GM23338 (cell line): ENCODE results near the gene C1QTNF7. TPM values are rescaled to one million over a fixed set of nuclear protein-coding genes. Genes with fewer than 3 reads are reported as not detected.

Source experiments
- ATAC-seq: fragments of 200-7000 bp; cut with Tn5 transposase; 3 replicates; pipeline ENCODE4 v1.9.1; 2020
- DNase-seq: peaks from one replicate; pipeline ENCODE4 v3.0.0-alpha.2; 2015; ENCODE audit warnings: low spot score
- H2AFZ ChIP-seq: fragments of 200-600 bp; sonication (generic); 2 replicates; pipeline ENCODE4 v1.8.0; 2016; ENCODE audit warnings: antibody characterized with exemption, mild to moderate bottlenecking, moderate library complexity
- H3F3A ChIP-seq: fragments of 200-600 bp; sonication (generic); replicated peaks from 2 replicates; pipeline ENCODE4 v1.8.0; 2017; ENCODE audit warnings: antibody characterized with exemption, mixed run types, low read depth
- H3K27ac ChIP-seq: fragments of 200-600 bp; sonication (generic); 2 replicates; pipeline ENCODE4 v1.6.1; 2016; ENCODE audit warnings: low read depth
- H3K27me3 ChIP-seq: fragments of 200-600 bp; sonication (generic); 2 replicates; pipeline ENCODE4 v1.8.0; 2016; ENCODE audit warnings: mild to moderate bottlenecking, mixed run types, moderate library complexity; ENCODE audit not compliant: insufficient read depth
- H3K36me3 ChIP-seq: fragments of 200-600 bp; sonication (generic); 2 replicates; pipeline ENCODE4 v1.8.0; 2016; ENCODE audit warnings: mild to moderate bottlenecking; ENCODE audit not compliant: insufficient read depth
- H3K4me1 ChIP-seq: fragments of 200-600 bp; sonication (generic); 2 replicates; pipeline ENCODE4 v1.8.0; 2016; ENCODE audit warnings: mild to moderate bottlenecking, moderate library complexity; ENCODE audit not compliant: insufficient read depth
- H3K4me2 ChIP-seq: fragments of 200-600 bp; sonication (generic); 2 replicates; pipeline ENCODE4 v1.7.1; 2017; ENCODE audit warnings: mixed run types
- H3K4me3 ChIP-seq: fragments of 200-600 bp; sonication (generic); 2 replicates; pipeline ENCODE4 v1.6.1; 2016; ENCODE audit warnings: mixed run types
- H3K79me2 ChIP-seq: fragments of 200-600 bp; sonication (generic); replicated peaks from 2 replicates; pipeline ENCODE4 v1.8.0; 2017; ENCODE audit warnings: mild to moderate bottlenecking; ENCODE audit not compliant: insufficient read depth
- H3K9me2 ChIP-seq: fragments of 200-600 bp; sonication (generic); 2 replicates; pipeline ENCODE4 v1.8.0; 2017; ENCODE audit not compliant: insufficient read depth
- H4K20me1 ChIP-seq: fragments of 200-600 bp; sonication (generic); replicated peaks from 2 replicates; pipeline ENCODE4 v1.8.0; 2017; ENCODE audit warnings: mild to moderate bottlenecking; ENCODE audit not compliant: insufficient read depth
- H3K27ac Mint-ChIP-seq: 2 replicates; pipeline ENCODE4 v1.8.0; 2020; ENCODE audit warnings: inconsistent platforms, mild to moderate bottlenecking, moderate library complexity, mixed read lengths
- H3K27me3 Mint-ChIP-seq: 3 replicates; pipeline ENCODE4 v1.8.0; 2022; ENCODE audit warnings: low read depth, mild to moderate bottlenecking, moderate library complexity, mixed read lengths, inconsistent platforms; ENCODE audit not compliant: insufficient read depth, poor library complexity
- H3K36me3 Mint-ChIP-seq: 3 replicates; pipeline ENCODE4 v1.8.0; 2021; ENCODE audit warnings: low read depth, mild to moderate bottlenecking, inconsistent platforms, moderate library complexity, mixed read lengths
- H3K4me1 Mint-ChIP-seq: 3 replicates; pipeline ENCODE4 v1.8.0; 2020; ENCODE audit warnings: mild to moderate bottlenecking, inconsistent platforms, mixed read lengths
- H3K4me3 Mint-ChIP-seq: 3 replicates; pipeline ENCODE4 v1.8.0; 2021; ENCODE audit warnings: moderate library complexity, mild to moderate bottlenecking, inconsistent platforms, mixed read lengths
- H3K9me3 Mint-ChIP-seq: 3 replicates; pipeline ENCODE4 v1.8.0; 2020; ENCODE audit warnings: moderate library complexity, mild to moderate bottlenecking, inconsistent platforms, mixed read lengths
- CREB1 ChIP-seq: fragments of 250-450 bp; sonication (Bioruptor Pico); IDR thresholded peaks from 2 replicates; pipeline ENCODE4 v1.5.0; 2020; ENCODE audit warnings: low read depth, mild to moderate bottlenecking, moderate library complexity
- EZH2 ChIP-seq: fragments of 200-600 bp; sonication (generic); IDR thresholded peaks from one replicate; pipeline ENCODE4 v1.8.0; 2017; ENCODE audit warnings: antibody characterized with exemption, mild to moderate bottlenecking, low read depth; ENCODE audit not compliant: unreplicated experiment
- EZH2phosphoT487 ChIP-seq: fragments of 200-600 bp; sonication (generic); IDR thresholded peaks from one replicate; pipeline ENCODE4 v1.8.1; 2018; ENCODE audit warnings: antibody characterized with exemption; ENCODE audit not compliant: unreplicated experiment
- JUNB ChIP-seq: IDR thresholded peaks from one replicate; pipeline ENCODE4 v1.6.1; 2016; ENCODE audit warnings: antibody characterized with exemption; ENCODE audit not compliant: unreplicated experiment
- NANOG ChIP-seq: IDR thresholded peaks from 2 replicates; pipeline ENCODE4 v1.6.1; 2016; ENCODE audit warnings: antibody characterized with exemption, borderline replicate concordance
- POLR2AphosphoS5 ChIP-seq: IDR thresholded peaks from 2 replicates; pipeline ENCODE4 v1.6.1; 2016; ENCODE audit warnings: antibody characterized with exemption, low read depth
- REST ChIP-seq: IDR thresholded peaks from one replicate; pipeline ENCODE4 v1.6.1; 2018; ENCODE audit warnings: antibody characterized with exemption; ENCODE audit not compliant: unreplicated experiment
- STAT1 ChIP-seq: IDR thresholded peaks from one replicate; pipeline ENCODE4 v1.6.1; 2016; ENCODE audit warnings: antibody characterized with exemption; ENCODE audit not compliant: unreplicated experiment
- ZNF114 ChIP-seq: fragments of 250-450 bp; sonication (Bioruptor Pico); IDR thresholded peaks from 2 replicates; pipeline ENCODE4 v1.5.0; 2020; ENCODE audit warnings: mild to moderate bottlenecking, moderate library complexity
- ZNF331 ChIP-seq: fragments of 250-450 bp; sonication (Bioruptor Pico); IDR thresholded peaks from 2 replicates; pipeline ENCODE4 v1.5.0; 2020; ENCODE audit warnings: low read depth, mild to moderate bottlenecking, moderate library complexity
- ZNF462 ChIP-seq: fragments of 250-450 bp; sonication (Bioruptor Pico); IDR thresholded peaks from 2 replicates; pipeline ENCODE4 v1.5.0; 2020; ENCODE audit warnings: mild to moderate bottlenecking, moderate library complexity
- polyA plus RNA-seq: library from polyadenylated mRNA; unstranded; fragments of >200 nt; fragmentation: Nextera tagmentation; extraction: Ambion mirVana; gene quantifications from 2 replicates; pipeline ENCODE4 v1.2.1, GENCODE V29; 2016
- total RNA-seq: library from RNA; depleted of rRNA; stranded (reverse); fragments of >200 nt; shearing (Covaris generic); gene quantifications from 2 replicates; pipeline ENCODE4 v1.2.3, GENCODE V29; 2014
- TF ChIP-seq, protein P1 (sequence below): IDR thresholded peaks from 2 replicates; pipeline ENCODE4 v1.6.1; 2016; ENCODE audit warnings: antibody characterized with exemption
- TF ChIP-seq, protein P2 (sequence below), 2 experiments: fragments of 200-600 bp in 1 of 2; sonication (generic) in 1 of 2; conservative IDR thresholded peaks; 2 replicates each; pipeline versions ENCODE4 v1.5.1 to v1.6.1; 2016 to 2017; ENCODE audit warnings: antibody characterized with exemption in 2 of 2, low read depth in 2 of 2, mild to moderate bottlenecking in 2 of 2, moderate library complexity in 1 of 2

Gene C1QTNF7
- total and polyA plus RNA-seq, 2 experiments from 2014 or later, result not detected

- DNase-seq (no peak), ATAC-seq (no peak)
- Histone ChIP-seq H3K4me3 (no peak overlapping the region), H3K9me2 (peaks cover 15% of the 10 kb centered on the region), H3K36me3 (no peaks in the 10 kb centered on the region), H3F3A (no peaks in the 10 kb centered on the region), H2AFZ (no peak overlapping the region), H3K27ac (no peak overlapping the region), H4K20me1 (no peaks in the 10 kb centered on the region), H3K4me1 (peaks cover 31% of the 10 kb centered on the region), H3K4me2 (no peak overlapping the region), H3K27me3 (no peaks in the 10 kb centered on the region), H3K79me2 (no peaks in the 10 kb centered on the region)
- Mint-ChIP-seq H3K4me3 (no peak overlapping the region), H3K9me3 (no peaks in the 10 kb centered on the region), H3K27me3 (no peaks in the 10 kb centered on the region), H3K36me3 (no peaks in the 10 kb centered on the region), H3K27ac (no peak overlapping the region), H3K4me1 (peaks cover 25% of the 10 kb centered on the region)
- no peak for TF ChIP-seq ZNF462 (CRISPR knock-in tag)
- TF ChIP-seq EZH2, result no peak
- TF ChIP-seq, protein P1, sequence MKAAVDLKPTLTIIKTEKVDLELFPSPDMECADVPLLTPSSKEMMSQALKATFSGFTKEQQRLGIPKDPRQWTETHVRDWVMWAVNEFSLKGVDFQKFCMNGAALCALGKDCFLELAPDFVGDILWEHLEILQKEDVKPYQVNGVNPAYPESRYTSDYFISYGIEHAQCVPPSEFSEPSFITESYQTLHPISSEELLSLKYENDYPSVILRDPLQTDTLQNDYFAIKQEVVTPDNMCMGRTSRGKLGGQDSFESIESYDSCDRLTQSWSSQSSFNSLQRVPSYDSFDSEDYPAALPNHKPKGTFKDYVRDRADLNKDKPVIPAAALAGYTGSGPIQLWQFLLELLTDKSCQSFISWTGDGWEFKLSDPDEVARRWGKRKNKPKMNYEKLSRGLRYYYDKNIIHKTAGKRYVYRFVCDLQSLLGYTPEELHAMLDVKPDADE, result no peak
- no peak for TF ChIP-seq POLR2AphosphoS5
- no peak for TF ChIP-seq REST
- no peak for TF ChIP-seq EZH2phosphoT487
- TF ChIP-seq ZNF114, result no peak
- TF ChIP-seq STAT1, result no peak
- TF ChIP-seq ZNF331, result no peak
- TF ChIP-seq NANOG, result no peak
- TF ChIP-seq CREB1 (CRISPR knock-in tag), result no peak
- TF ChIP-seq, protein P2, sequence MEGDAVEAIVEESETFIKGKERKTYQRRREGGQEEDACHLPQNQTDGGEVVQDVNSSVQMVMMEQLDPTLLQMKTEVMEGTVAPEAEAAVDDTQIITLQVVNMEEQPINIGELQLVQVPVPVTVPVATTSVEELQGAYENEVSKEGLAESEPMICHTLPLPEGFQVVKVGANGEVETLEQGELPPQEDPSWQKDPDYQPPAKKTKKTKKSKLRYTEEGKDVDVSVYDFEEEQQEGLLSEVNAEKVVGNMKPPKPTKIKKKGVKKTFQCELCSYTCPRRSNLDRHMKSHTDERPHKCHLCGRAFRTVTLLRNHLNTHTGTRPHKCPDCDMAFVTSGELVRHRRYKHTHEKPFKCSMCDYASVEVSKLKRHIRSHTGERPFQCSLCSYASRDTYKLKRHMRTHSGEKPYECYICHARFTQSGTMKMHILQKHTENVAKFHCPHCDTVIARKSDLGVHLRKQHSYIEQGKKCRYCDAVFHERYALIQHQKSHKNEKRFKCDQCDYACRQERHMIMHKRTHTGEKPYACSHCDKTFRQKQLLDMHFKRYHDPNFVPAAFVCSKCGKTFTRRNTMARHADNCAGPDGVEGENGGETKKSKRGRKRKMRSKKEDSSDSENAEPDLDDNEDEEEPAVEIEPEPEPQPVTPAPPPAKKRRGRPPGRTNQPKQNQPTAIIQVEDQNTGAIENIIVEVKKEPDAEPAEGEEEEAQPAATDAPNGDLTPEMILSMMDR (conservative IDR thresholded peaks at IDR 0.05; ENCODE audit: low read depth in 2 of 2), result no peak
- no peak for TF ChIP-seq JUNB
Measured at GRCh38 chr4:15378062-15378461, 49.8 kb upstream of the C1QTNF7 start.
